HG02981 (cell line): ENCODE measurements around the gene GCFC2.
"Not testable (repeated sequence)": the region's sequence is repeated elsewhere in the genome, so short reads cannot be mapped to it uniquely, and the experiment has no call there.

Experiments
- ATAC-seq: cut with Tn5 transposase; IDR thresholded peaks from one replicate; pipeline ENCODE4 v1.9.1; 2021; ENCODE audit warnings: mild to moderate bottlenecking, moderate library complexity; ENCODE audit not compliant: unreplicated experiment

GCFC2 gene

GRCh38 chr2:75683430-75683829 is 27.3 kb downstream of the GCFC2 start:
- ATAC-seq: not testable (repeated sequence)

- ATAC-seq: no peak
Observed at GRCh38 chr2:75680402-75680801, 30.3 kb downstream of the GCFC2 start.

GRCh38 chr2:75679556-75679955 is 31.2 kb downstream of the GCFC2 start:
- ATAC-seq: no peak

- no peak for ATAC-seq
Observed at GRCh38 chr2:75676464-75676863, 34.3 kb downstream of the GCFC2 start.

GRCh38 chr2:75675908-75676307 is 34.8 kb downstream of the GCFC2 start:
- no peak for ATAC-seq

GRCh38 chr2:75675423-75675822 is 35.3 kb downstream of the GCFC2 start:
- ATAC-seq: not testable (repeated sequence)

GRCh38 chr2:75667884-75668283 is 42.8 kb downstream of the GCFC2 start:
- no peak for ATAC-seq

- ATAC-seq: no peak
Observed at GRCh38 chr2:75666911-75667310, 43.8 kb downstream of the GCFC2 start.

GRCh38 chr2:75657798-75658197 is 52.9 kb downstream of the GCFC2 start:
- ATAC-seq: no peak

GRCh38 chr2:75656563-75656962 is 54.2 kb downstream of the GCFC2 start:
- ATAC-seq: no peak

- no peak for ATAC-seq
Observed at GRCh38 chr2:75655861-75656260, 54.9 kb downstream of the GCFC2 start.

GRCh38 chr2:75654012-75654411 is 56.7 kb downstream of the GCFC2 start:
- ATAC-seq: no peak

GRCh38 chr2:75647771-75648170 is 62.9 kb downstream of the GCFC2 start:
- no peak for ATAC-seq

GRCh38 chr2:75646583-75647425 is 63.9 kb downstream of the GCFC2 start, which contains the start of gene MRPL19:
MRPL19 (plus strand) TSS chr2:75646783; CDS start chr2:75646808, 25 bp downstream.
- peak; percentile 91 for ATAC-seq

- no peak for ATAC-seq
Observed at GRCh38 chr2:75646090-75646582, 64.6 kb downstream of the GCFC2 start.

- no peak for ATAC-seq
Observed at GRCh38 chr2:75645643-75646042, 65.1 kb downstream of the GCFC2 start.

- no peak for ATAC-seq
Observed at GRCh38 chr2:75643980-75644379, 66.7 kb downstream of the GCFC2 start.

- no peak for ATAC-seq
Observed at GRCh38 chr2:75641587-75641986, 69.1 kb downstream of the GCFC2 start.

- peak; percentile 99 for ATAC-seq
Observed at GRCh38 chr2:75640621-75641121, 70.0 kb downstream of the GCFC2 start.

- no peak for ATAC-seq
Observed at GRCh38 chr2:75637568-75637967, 73.1 kb downstream of the GCFC2 start.

- no peak for ATAC-seq
Observed at GRCh38 chr2:75634945-75635344, 75.8 kb downstream of the GCFC2 start.

GRCh38 chr2:75633620-75634019 is 77.1 kb downstream of the GCFC2 start:
- ATAC-seq: no peak
